Fibroblast of the aortic adventitia (primary cell): Measurements from ENCODE around the gene DNAJC5. TPM values are rescaled to one million over a fixed set of nuclear protein-coding genes. Genes with fewer than 3 reads are reported as not detected.

Experiments
- DNase-seq: peaks from one replicate; pipeline ENCODE4 v3.0.0-alpha.2; 2010; ENCODE audit warnings: low read depth
- H3K4me3 ChIP-seq: 2 replicates; pipeline ENCODE4 v1.5.1; 2011; ENCODE audit warnings: low read depth, mild to moderate bottlenecking, control low read depth, low read length, moderate library complexity
- CTCF ChIP-seq: IDR thresholded peaks from 2 replicates; pipeline ENCODE4 v1.5.1; 2011; ENCODE audit warnings: mild to moderate bottlenecking, low read length, control low read depth, inconsistent platforms; ENCODE audit not compliant: insufficient read depth
- total RNA-seq: library from RNA; depleted of rRNA; stranded (reverse); fragments of >200 nt; gene quantifications from 2 replicates; pipeline ENCODE4 v1.2.3, GENCODE V29; 2012; ENCODE audit warnings: low replicate concordance

The DNAJC5 gene
- total RNA-seq, 1 donor, result 33.9 TPM

GRCh38 chr20:63964412-63964811 lies 69.5 kb downstream of the DNAJC5 start:
- no peak for DNase-seq
- TF ChIP-seq CTCF, result no peak
- no peak overlapping the region for H3K4me3 ChIP-seq

DNA sequence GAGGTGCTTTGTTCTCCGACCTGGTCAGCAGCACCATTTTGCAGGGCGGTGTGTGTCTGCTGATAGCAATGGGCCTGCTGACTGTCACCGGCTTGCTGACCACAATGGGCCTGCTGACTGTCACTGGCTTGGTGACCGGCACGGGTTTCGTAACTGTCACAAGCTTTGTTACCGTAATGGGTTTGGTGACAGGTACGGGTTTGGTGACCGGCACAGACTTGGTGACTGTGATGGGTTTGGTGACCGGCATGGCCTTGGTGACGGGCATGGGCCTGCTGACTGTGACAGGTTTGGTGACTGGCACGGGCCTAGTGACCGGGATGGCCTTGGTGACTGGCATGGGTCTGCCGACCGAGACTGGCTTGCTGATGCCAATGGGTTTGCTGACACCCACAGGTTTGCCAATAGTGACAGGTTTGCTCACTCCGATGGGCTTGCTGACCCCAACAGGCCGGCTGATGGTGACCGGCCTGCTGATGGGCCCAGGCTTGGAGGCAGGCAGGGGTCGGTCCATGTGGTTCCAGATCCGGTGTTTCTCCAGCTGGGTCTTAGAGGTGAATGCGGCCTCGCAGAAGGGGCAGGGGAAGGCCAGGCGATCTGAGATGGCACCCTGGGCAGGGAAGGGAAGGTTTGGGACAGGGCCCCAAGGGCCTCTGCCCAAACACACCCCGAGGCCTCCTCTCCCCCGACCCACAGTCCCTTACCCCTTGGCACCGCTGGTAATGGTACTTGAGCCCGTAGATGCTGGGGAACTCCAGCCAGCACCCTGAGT lies 71.4 kb downstream of the DNAJC5 start:
- TF ChIP-seq CTCF, result no peak

DNA sequence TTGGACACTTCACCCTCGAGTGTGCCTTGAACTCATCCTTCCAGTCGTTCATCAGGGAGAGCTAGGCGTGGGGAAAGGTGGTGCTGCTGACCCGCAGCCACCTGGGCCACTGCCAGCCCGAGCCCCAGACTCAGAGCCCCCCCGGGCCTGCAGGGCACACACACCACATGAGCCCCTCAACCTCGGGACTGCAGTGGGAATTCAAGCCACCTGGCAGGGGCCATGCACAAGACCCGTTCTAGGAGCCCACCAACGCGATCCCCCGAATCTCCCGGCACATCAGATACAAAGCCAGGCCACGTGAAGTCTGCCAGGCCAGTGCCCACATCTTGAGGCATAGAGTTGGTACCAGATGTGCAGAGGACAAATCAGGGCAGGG lies 72.0 kb downstream of the DNAJC5 start:
- no peak for TF ChIP-seq CTCF
- DNase-seq, result no peak
- H3K4me3 ChIP-seq, result no peak overlapping the region

More for the DNA sequence above, 71.4 kb downstream of the DNAJC5 start:
- no peak overlapping the region for H3K4me3 ChIP-seq
- DNase-seq, result no peak

DNA sequence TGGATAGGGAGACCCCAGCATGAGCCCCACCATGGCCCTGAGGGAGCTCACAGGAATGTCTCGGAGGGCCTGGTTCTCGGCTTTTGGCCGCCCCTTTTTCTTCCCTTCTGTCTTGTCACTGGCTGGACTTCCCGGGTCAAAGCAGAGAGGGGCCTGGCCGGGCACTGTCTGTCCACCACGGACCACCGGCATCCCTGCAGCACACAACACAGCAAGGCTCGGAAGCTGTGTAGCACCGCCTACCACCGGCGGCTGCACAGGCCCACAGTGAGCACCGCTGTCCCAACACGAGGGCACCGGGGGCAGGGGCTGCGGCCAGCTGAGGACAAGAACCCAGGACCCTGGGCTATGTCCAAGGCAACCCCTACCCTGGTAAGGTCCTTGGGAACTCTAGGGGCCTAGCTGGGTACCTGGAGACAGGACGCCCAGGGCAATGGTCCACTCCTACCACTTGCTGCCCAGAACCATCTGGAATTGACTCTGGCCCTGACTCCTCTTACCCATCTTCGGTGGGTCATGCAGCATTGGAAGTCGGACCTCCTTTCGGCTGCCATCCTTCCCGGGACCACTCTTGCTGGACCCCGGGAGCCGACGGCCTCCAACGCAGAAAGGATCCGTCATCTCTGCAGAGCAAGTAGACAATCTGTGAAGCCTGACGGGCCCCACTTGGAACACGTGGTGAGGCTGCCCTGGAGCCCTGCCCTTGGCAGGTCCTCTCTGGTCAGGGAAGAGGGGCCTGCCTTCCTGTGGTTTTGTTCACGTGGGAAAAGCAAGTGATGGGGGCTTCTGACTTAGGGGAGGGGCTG lies 72.6 kb downstream of the DNAJC5 start:
- H3K4me3 ChIP-seq, result no peak overlapping the region
- no peak for TF ChIP-seq CTCF
- no peak for DNase-seq

DNA sequence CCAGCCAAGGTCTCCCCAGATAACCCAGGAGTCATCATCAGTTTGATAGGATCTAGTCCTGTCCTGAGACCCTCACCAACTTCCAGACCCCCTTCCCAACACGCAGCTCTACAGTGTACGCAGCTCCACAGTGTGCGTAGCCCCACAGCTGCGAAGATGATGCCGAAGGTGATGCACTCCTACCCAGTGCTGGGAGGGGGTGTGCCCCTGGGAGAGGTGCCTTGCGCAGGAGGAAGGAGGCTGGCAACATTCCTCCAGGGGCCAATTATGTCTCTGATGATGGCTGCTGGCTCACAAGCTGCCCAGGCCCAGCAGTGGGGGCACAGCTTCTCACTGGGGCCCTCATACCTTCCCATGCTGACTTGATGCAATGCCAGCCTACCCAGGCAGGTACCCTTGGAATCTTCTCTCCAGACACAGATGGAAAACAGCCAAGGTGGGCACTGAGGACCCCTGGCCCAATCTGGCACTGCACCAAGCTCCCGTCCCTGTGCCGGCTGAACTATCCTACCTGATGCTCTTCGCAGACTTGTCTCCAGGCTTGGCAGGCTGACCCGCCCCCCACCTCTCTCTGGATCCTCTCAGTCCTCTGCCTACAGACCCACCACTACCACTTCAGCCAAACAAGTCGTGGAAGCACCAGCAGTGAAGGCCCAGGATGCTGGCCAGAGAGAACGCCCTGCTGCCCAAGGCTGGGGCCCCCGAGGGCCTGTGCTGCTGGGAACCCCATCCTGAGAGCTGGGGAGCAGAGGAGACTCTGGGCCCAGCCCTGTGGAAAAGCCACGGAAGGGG lies 73.4 kb downstream of the DNAJC5 start:
- no peak for TF ChIP-seq CTCF
- H3K4me3 ChIP-seq, result peak overlapping the region; percentile 75
- no peak for DNase-seq

DNA sequence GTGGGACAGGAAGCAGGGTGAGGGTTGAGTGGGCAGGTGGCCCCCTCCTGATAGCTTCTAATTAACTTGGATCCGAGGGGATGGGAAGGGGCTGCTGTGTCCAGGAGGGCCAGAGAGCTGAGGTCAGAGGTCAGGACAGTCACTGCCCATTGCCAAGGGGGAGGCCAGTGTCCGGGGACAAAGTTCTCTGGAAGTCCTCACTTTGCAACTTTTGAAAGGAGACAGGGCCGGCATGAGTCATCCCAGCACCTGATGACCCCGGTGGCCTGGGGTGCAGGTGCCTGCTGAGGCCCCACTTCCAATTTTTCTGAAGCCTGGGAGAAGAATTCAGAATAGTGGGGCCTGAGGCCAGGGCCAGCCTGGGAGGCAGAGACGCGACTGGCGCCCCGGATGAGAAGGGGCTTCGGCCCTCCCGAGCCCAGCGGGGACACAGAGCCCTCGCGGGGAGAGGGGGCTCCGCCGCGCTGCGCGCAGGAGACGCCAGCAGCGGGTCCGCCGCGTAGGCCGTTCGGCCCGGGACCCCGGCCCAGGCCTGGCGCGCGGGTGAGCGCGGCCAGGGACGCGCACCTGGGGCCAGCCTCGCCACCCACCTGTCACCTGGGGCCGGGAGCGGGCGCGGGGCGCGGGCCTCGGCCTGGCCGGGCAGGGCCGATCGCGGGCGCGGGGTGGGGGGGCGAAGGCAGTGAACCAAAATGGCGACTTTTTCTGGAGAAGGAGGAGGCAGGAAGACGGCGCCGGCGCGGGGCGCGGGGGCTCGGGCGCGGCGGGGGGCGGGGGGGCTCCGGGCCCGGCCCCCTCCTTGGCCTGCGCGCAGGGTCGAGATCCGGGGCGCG lies 74.2 kb downstream of the DNAJC5 start:
- DNase-seq, result no peak
- TF ChIP-seq CTCF, result no peak
- H3K4me3 ChIP-seq, result peak overlapping the region; percentile 75
